GM12892 (cell line): Measurements from ENCODE around the gene CUTC.

Experiments used
- POLR2A ChIP-seq: IDR thresholded peaks from 2 replicates; pipeline ENCODE4 v1.6.1; 2011; ENCODE audit warnings: low read depth, low read length, control low read depth
- POLR2AphosphoS5 ChIP-seq: IDR thresholded peaks from 2 replicates; pipeline ENCODE4 v1.6.1; 2011; ENCODE audit warnings: low read depth, low read length, control low read depth
- TAF1 ChIP-seq: IDR thresholded peaks from 2 replicates; pipeline ENCODE4 v1.6.1; 2011; ENCODE audit warnings: low read depth, mild to moderate bottlenecking, control low read depth, low read length, borderline replicate concordance

GRCh38 chr10:99766302-99766681, 34.3 kb downstream of the CUTC start:
- no peak for TF ChIP-seq POLR2AphosphoS5
- TF ChIP-seq POLR2A = no peak
- no peak for TF ChIP-seq TAF1
